GM18511 (cell line): ENCODE results near the gene BRD8.
"Not testable (repeated sequence)": the region's sequence is repeated elsewhere in the genome, so short reads cannot be mapped to it uniquely, and the experiment has no call there.

ENCODE experiments used
- ATAC-seq: cut with Tn5 transposase; IDR thresholded peaks from one replicate; pipeline ENCODE4 v1.9.1; 2021; ENCODE audit warnings: mild to moderate bottlenecking, moderate library complexity; ENCODE audit not compliant: unreplicated experiment

The BRD8 gene, protein sequence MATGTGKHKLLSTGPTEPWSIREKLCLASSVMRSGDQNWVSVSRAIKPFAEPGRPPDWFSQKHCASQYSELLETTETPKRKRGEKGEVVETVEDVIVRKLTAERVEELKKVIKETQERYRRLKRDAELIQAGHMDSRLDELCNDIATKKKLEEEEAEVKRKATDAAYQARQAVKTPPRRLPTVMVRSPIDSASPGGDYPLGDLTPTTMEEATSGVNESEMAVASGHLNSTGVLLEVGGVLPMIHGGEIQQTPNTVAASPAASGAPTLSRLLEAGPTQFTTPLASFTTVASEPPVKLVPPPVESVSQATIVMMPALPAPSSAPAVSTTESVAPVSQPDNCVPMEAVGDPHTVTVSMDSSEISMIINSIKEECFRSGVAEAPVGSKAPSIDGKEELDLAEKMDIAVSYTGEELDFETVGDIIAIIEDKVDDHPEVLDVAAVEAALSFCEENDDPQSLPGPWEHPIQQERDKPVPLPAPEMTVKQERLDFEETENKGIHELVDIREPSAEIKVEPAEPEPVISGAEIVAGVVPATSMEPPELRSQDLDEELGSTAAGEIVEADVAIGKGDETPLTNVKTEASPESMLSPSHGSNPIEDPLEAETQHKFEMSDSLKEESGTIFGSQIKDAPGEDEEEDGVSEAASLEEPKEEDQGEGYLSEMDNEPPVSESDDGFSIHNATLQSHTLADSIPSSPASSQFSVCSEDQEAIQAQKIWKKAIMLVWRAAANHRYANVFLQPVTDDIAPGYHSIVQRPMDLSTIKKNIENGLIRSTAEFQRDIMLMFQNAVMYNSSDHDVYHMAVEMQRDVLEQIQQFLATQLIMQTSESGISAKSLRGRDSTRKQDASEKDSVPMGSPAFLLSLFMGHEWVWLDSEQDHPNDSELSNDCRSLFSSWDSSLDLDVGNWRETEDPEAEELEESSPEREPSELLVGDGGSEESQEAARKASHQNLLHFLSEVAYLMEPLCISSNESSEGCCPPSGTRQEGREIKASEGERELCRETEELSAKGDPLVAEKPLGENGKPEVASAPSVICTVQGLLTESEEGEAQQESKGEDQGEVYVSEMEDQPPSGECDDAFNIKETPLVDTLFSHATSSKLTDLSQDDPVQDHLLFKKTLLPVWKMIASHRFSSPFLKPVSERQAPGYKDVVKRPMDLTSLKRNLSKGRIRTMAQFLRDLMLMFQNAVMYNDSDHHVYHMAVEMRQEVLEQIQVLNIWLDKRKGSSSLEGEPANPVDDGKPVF

GRCh38 chr5:138178516-138179276 is at the start of gene BRD8, which contains the start of gene KIF20A:
BRD8 (minus strand) TSS chr5:138178630; CDS start chr5:138178614, 16 bp downstream.
KIF20A (plus strand) TSS chr5:138179112; CDS start chr5:138179681, 569 bp downstream.
- peak; percentile 89 for ATAC-seq

GRCh38 chr5:138226910-138227309 is 48.5 kb upstream of the BRD8 start:
- no peak for ATAC-seq

DNA sequence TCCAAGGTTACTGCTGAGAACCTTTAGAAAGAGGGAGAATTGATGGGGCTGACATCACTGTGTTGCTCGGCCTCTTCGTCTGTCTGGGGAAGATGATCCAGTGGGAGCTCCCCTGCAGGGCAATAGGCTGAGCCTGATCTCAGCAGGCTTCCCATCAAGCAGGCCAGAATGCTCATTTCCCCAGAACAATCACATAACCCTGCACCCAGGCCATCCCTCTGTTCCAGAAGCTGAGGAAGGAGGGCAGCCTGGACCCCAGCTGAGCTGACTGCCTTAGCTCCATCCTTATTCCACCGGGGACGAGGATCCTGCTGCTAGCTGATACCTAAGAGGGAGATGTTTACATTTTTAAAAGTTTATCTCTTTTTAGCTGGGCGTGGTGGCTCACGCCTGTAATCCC is 46.3 kb upstream of the BRD8 start:
- no peak for ATAC-seq

GRCh38 chr5:138223532-138223931 is 45.1 kb upstream of the BRD8 start:
- no peak for ATAC-seq

GRCh38 chr5:138216799-138217198 is 38.4 kb upstream of the BRD8 start:
- no peak for ATAC-seq

- ATAC-seq: peak; percentile 96
Observed at GRCh38 chr5:138213161-138214029, 35.0 kb upstream of the BRD8 start, which contains the start of gene CDC23. CDC23 (minus strand) TSS chr5:138213323; CDS start chr5:138213312, 11 bp downstream.

DNA sequence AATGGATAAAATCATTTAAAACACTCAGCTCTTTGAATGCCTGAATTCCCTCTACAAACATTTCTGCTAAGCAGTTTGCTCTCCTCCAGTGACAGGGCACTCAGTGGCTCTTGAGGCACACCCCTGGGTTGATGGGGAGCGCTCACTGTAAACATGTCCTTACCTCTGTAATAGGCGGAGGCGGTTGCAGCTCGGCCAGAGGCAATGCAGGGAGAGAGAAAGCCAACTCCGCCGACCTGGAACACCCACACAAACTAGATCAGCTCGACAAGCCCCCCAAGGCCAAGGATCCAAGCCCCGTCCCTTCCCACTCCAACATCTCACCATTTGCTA is 34.4 kb upstream of the BRD8 start:
- ATAC-seq: peak; percentile 29

DNA sequence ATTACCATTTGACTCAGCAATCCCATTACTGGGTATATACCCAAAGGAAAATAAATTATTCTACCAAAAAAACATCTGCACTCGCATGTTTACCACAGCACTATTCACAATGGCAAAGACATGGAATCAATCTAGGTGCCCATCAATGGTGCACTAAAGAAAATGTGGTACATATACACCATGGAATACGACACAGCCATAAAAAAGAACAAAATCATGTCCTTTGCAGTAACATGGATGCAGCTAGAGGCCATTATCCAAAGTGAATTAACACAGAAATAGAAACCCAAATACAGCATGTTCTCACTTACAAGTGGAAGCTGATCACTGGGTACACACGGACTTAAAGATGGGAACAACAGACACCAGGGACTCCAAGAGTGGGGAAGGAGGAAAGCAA is 32.6 kb upstream of the BRD8 start:
- ATAC-seq: no peak

GRCh38 chr5:138193859-138194258 is 15.4 kb upstream of the BRD8 start:
- ATAC-seq: not testable (repeated sequence)

DNA sequence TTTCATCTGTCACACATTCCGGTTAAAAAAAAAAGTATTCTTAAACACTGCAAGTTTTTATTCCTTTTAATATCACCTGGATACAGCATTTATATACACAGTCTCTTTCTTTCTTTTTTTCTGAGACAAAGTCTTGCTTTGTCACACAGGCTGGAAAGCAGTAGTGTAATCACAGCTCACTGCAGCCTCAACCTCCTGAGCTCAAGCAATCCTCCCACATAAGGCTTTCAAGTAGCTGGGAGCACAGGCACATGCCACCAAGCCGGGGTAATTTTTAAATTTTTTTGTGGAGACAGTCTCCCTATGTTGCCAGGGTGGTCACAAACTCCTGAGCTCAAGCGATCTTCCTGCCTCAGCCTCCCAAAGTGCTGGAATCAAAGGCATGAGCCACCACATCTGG is 14.4 kb upstream of the BRD8 start:
- ATAC-seq: no peak

DNA sequence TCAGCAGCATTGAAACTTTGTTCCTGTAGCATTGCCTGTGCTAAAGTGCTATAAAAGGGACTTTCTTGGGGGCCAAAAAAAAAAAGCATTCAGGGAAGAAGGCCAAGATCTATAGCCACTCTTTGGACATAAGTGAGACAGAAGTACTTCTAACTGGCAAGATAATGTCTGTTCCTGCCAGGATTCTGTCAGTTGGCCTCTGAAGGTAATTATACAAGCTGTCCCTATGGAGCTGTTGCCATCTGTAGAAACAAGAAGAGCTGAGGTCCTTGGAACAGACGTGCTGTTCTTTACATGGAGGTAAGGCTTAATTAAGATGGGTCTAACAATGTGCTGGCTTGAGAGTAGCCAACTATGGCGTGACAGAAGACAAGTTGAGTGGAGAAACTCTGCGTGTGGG is 10.2 kb upstream of the BRD8 start:
- no peak for ATAC-seq

DNA sequence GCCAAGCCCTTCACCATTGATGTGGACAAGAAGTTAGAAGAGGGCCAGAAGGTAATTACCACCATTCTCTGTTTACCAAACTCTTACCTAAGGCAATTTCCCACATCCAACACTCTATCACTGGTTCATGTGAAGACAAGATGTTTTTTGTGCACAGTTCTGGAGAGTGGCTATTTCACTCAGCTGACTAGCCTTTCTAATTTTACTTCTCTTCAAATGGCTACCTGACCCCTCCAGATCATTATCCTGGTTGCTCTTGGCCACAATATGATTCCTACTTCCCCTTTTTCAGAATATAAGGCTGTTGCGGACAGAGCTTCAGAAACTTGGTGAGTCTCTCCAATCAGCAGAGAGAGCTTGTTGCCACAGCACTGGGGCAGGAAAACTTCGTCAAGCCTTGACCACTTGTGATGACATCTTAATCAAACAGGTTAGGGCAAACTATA is 7.6 kb upstream of the BRD8 start:
- no peak for ATAC-seq

DNA sequence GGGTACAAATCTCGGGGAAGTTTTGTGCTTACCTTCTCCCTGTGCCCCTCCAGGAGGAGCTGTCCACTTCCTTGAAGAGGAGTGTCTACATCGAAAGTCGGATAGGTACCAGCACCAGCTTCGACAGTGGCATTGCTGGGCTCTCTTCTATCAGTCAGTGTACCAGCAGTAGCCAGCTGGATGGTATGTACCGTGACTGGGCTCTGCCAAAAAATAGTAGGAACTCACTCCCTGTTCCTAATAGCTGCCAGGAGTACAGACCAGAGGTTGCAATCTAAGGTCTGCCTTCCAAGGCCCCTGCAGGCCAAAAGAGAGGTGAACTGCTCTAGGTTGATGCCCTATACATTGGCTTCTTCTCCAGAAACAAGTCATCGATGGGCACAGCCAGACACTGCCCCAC is 4.4 kb upstream of the BRD8 start:
- ATAC-seq: no peak

GRCh38 chr5:138180841-138181240 is 2.4 kb upstream of the BRD8 start:
- ATAC-seq: no peak

- ATAC-seq: no peak
Observed at GRCh38 chr5:138180183-138180782, 1.9 kb upstream of the BRD8 start.

DNA sequence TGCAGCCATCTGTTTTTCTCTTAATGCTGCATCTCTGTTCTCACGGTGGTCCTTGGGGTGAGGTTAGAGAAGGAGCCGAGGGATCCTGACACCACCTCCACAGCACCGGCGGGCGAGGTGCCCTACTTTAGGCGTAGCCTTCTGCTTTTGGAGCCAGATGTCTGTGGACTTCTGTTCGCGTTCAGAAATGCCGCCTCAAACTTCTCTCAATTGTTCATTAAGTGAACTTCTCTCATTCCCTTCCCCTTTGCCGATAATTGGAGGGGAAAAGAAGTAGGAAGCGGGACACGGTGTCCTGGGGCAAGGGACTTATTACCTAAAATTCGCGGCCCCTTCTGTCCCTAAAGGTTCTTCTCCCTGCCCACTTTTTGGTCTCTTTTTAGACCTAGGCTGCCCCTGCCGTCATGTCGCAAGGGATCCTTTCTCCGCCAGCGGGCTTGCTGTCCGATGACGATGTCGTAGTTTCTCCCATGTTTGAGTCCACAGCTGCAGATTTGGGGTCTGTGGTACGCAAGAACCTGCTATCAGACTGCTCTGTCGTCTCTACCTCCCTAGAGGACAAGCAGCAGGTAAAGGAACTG is 937 bp upstream of the BRD8 start:
- no peak for ATAC-seq

DNA sequence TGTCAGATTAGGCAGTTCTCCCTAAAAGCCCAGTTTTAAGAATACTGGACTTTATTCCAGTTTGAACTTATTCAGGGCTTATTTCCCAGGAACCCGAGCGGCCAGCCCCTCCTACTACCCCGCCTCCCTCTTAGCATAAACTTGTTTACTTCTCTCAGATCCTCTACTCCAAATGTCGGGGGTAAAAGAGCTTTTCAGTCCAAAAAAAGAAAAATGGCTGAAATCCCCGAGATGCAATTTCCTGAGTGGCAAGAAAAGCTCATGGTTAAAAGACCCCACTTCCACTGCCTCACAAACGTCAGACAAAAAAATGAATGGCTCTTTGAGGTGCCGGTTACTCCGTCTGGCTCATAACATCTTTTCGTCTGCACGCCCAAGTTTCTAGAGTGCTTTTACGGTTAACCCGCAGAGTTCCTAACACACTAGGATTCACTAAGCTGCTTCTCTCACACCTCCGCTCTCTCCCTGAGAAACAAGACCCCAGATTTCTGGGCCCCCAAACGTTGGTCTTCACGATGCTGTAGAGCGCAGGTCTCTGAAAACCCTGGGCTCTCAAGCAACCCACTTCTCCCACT is 402 bp downstream of the BRD8 start:
- no peak for ATAC-seq

DNA sequence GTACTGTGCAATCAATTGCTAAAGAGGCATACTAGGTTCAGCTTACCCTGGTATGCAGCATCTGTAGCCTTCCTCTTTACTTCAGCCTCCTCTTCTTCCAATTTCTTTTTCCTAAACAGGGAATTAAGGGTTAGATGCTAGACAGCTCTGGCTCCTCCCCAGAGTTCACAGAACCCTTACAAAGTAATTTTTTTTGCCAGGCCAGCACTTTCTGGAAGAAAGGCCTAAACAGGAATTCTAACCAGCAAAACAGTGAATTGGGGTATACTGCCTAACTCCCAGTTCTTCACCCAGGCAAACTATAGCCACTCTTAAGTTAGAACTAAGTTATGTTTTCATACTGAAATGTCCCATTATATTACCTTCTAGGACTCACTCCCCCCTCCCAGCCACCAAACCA is 8.1 kb downstream of the BRD8 start:
- no peak for ATAC-seq
